Progenitor cell of endocrine pancreas (in vitro differentiated cells): Measurements from ENCODE around the gene ZSCAN5A. TPM values are rescaled to one million over a fixed set of nuclear protein-coding genes. Genes with fewer than 3 reads are reported as not detected.

ENCODE experiments used
- DNase-seq: peaks from one replicate; pipeline ENCODE4 v3.0.0; 2021; ENCODE audit warnings: low spot score; ENCODE audit not compliant: unreplicated experiment
- H3K27ac Mint-ChIP-seq: 2 replicates; pipeline ENCODE4 v1.8.0; 2021; ENCODE audit warnings: mild to moderate bottlenecking, moderate library complexity, mixed read lengths
- H3K27me3 Mint-ChIP-seq: 2 replicates; pipeline ENCODE4 v1.8.0; 2021; ENCODE audit warnings: mixed read lengths
- H3K36me3 Mint-ChIP-seq: 2 replicates; pipeline ENCODE4 v1.8.0; 2022; ENCODE audit warnings: mixed read lengths; ENCODE audit not compliant: insufficient read depth
- H3K4me1 Mint-ChIP-seq: 2 replicates; pipeline ENCODE4 v1.8.0; 2021; ENCODE audit warnings: low read depth, mixed read lengths
- H3K4me3 Mint-ChIP-seq: 2 replicates; pipeline ENCODE4 v1.8.0; 2021; ENCODE audit warnings: low read depth, mild to moderate bottlenecking, moderate library complexity, mixed read lengths
- H3K9me3 Mint-ChIP-seq: 2 replicates; pipeline ENCODE4 v1.8.0; 2021; ENCODE audit warnings: low read depth, mixed read lengths
- total RNA-seq: library from RNA; stranded (reverse); gene quantifications from 2 replicates; pipeline ENCODE4 v1.2.1, GENCODE V29; 2021
- TF ChIP-seq, protein P1 (sequence below): fragments of 200-600 bp; sonication (generic); IDR thresholded peaks from one replicate; pipeline ENCODE4 v1.5.0; 2021; ENCODE audit warnings: antibody characterized with exemption, mild to moderate bottlenecking; ENCODE audit not compliant: unreplicated experiment

ZSCAN5A gene
- total RNA-seq, 1 donor from 2014 or later, result 19.1 TPM

DNA sequence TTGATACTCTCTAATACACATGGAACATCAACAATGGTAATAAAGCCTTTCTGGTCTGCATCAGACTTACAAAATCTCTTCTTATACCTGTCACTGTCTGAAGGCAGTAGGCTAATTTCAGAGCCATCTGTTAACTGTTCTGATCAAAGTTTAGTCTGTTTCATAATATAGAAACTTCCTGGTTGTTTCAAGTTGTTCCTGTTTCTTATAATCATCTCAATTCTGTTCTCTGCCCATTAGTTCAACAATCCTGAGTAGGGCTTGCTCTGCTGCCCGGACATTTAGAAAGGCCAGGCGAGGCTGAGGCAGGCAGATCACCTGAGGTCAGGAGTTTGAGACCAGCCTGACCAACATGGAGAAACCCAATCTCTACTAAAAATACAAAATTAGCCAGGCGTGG is 5.4 kb upstream of the ZSCAN5A start:
- no peak for DNase-seq
- no peaks in the 10 kb centered on the region for H3K27me3 Mint-ChIP-seq
- TF ChIP-seq, protein P1, sequence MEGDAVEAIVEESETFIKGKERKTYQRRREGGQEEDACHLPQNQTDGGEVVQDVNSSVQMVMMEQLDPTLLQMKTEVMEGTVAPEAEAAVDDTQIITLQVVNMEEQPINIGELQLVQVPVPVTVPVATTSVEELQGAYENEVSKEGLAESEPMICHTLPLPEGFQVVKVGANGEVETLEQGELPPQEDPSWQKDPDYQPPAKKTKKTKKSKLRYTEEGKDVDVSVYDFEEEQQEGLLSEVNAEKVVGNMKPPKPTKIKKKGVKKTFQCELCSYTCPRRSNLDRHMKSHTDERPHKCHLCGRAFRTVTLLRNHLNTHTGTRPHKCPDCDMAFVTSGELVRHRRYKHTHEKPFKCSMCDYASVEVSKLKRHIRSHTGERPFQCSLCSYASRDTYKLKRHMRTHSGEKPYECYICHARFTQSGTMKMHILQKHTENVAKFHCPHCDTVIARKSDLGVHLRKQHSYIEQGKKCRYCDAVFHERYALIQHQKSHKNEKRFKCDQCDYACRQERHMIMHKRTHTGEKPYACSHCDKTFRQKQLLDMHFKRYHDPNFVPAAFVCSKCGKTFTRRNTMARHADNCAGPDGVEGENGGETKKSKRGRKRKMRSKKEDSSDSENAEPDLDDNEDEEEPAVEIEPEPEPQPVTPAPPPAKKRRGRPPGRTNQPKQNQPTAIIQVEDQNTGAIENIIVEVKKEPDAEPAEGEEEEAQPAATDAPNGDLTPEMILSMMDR, result no peak
- H3K4me1 Mint-ChIP-seq, result no peaks in the 10 kb centered on the region
- H3K4me3 Mint-ChIP-seq, result no peak overlapping the region
- no peak overlapping the region for H3K27ac Mint-ChIP-seq
- peaks cover 5% of the 10 kb centered on the region for H3K9me3 Mint-ChIP-seq
- H3K36me3 Mint-ChIP-seq, result no peaks in the 10 kb centered on the region

DNA sequence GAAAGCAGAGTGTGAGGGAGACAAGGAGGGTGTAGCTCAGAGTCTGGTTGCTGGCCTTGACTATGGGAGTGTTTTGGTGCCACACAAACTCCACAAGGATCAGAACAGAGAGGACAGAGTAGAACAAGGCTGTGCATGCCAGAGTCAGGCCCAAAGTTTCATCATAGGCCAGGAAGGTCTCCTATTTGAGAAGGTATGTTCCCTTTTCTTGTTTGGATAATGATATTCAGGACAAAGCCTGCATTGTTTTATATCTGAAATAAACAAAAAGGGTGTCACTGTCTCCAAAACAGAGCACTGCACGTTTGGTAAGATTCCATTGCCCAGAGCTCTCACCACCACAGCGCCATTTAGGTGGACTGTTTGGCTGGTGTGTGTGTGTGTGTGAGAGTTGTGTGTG is 3.1 kb upstream of the ZSCAN5A start:
- H3K4me3 Mint-ChIP-seq, result no peak overlapping the region

DNA sequence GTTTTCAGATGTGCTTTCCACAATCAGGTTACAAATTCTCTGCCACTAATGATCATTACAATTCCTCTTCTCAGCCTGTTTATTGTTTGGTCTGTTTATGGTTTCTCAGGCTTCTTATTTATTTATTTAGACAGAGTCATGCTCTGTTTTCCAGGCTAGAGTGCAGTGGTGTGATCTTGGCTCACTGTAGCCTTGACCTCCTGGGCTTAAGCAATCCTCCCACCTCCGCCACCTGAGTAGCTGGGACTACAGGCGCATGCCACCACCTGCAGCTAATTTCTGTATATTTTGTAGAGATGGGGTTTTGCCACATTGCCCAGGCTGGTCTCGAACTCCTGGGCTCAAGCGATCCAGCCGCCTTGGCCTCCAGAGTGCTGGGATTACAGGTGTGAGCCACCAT is 2.1 kb upstream of the ZSCAN5A start:
- no peak for DNase-seq
- Mint-ChIP-seq H3K27me3 (no peaks in the 10 kb centered on the region), H3K9me3 (no peaks in the 10 kb centered on the region), H3K4me1 (peaks cover 8% of the 10 kb centered on the region), H3K4me3 (no peak overlapping the region), H3K36me3 (peaks cover 3% of the 10 kb centered on the region), H3K27ac (no peak overlapping the region)
- TF ChIP-seq, protein P1, result no peak

More for the DNA sequence above, 3.1 kb upstream of the ZSCAN5A start:
- Mint-ChIP-seq H3K36me3 (no peaks in the 10 kb centered on the region), H3K9me3 (no peaks in the 10 kb centered on the region), H3K27ac (no peak overlapping the region), H3K27me3 (no peaks in the 10 kb centered on the region), H3K4me1 (peaks cover 6% of the 10 kb centered on the region)
- no peak for DNase-seq
- TF ChIP-seq, protein P1, result no peak

DNA sequence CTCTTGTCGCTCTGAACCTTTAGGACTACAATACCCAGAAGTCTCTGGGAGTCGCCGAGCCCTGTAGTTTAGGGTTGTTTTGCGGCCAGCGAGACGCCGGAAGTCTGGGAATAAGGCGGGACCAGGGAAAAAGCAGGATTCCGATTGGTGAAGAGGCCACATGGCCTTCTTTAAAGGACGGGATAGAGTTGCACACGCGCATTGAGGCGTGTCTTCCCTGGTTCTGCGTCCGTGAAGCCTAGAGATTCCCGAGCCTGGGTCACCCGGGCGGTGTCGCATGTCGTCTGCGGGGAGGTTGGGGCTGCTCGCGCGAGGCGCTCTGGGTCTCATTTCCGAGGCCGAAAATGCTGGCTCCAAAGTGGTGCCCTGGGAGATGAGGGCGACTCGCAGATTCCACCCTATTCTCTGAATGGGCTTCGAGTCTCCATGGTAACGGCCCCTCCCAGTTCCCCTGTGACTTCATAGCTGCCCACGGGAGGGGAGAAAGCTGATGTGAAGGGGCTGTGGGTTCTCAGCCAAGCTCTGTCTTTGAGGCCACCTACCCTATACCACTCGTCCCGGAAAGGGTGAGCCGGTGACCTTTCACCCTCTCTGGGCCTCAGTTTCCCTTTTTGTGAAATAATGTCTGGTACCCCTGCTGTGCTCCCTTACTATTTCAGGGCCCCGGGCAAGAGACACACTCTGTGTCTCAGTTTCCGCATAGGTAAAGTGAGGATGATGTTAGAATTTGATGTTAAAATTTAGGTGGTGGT is 614 bp upstream of the ZSCAN5A start:
- DNase-seq, result peak; percentile 79
- peak overlapping the region; percentile 83 for H3K4me3 Mint-ChIP-seq
- TF ChIP-seq, protein P1, result no peak
- no peaks in the 10 kb centered on the region for H3K9me3 Mint-ChIP-seq
- peaks cover 8% of the 10 kb centered on the region for H3K4me1 Mint-ChIP-seq
- H3K27ac Mint-ChIP-seq, result peak overlapping the region; percentile 97
- H3K36me3 Mint-ChIP-seq, result peaks cover 6% of the 10 kb centered on the region
- no peaks in the 10 kb centered on the region for H3K27me3 Mint-ChIP-seq

DNA sequence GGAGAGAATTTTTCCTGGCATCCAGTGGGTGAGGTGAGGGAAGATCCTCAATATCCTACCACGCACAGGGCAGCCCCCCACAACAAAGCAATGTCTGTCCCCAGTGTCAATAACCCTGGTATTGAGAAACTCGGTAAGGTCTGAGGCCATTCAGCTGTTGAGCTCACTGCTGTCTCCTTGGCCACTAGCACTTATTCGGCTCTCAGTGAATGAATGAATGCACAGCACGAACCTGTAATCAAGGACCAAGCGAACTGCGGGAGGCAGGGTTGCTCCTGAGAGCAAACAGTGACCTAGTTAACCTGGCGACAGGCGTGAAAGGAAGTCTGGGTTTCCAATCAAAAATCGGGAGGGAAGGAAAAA is 640 bp downstream of the ZSCAN5A start:
- peaks cover 8% of the 10 kb centered on the region for H3K36me3 Mint-ChIP-seq
- peak overlapping the region; percentile 83 for H3K4me3 Mint-ChIP-seq
- TF ChIP-seq, protein P1, result no peak
- no peak for DNase-seq
- H3K27me3 Mint-ChIP-seq, result no peaks in the 10 kb centered on the region
- peaks cover 8% of the 10 kb centered on the region for H3K4me1 Mint-ChIP-seq
- H3K27ac Mint-ChIP-seq, result peak overlapping the region; percentile 97
- H3K9me3 Mint-ChIP-seq, result no peaks in the 10 kb centered on the region
